GM12873 (cell line): ENCODE measurements around the gene OPRD1.

Source experiments
- CTCF ChIP-seq: IDR thresholded peaks from 2 replicates; pipeline ENCODE4 v1.5.1; 2012; ENCODE audit warnings: low read depth, mild to moderate bottlenecking, moderate library complexity, low read length, control low read depth; ENCODE audit not compliant: insufficient read depth; ENCODE audit errors: missing control alignments

Gene OPRD1

GRCh38 chr1:28899267-28899666, 87.3 kb downstream of the OPRD1 start:
- TF ChIP-seq CTCF: no peak

- no peak for TF ChIP-seq CTCF
Measured at GRCh38 chr1:28900562-28900961, 88.6 kb downstream of the OPRD1 start.

- no peak for TF ChIP-seq CTCF
Measured at GRCh38 chr1:28902738-28903137, 90.8 kb downstream of the OPRD1 start.

- no peak for TF ChIP-seq CTCF
Measured at GRCh38 chr1:28905921-28906666, 94.1 kb downstream of the OPRD1 start.

GRCh38 chr1:28909198-28909597, 97.2 kb downstream of the OPRD1 start:
- no peak for TF ChIP-seq CTCF

GRCh38 chr1:28910379-28911115, 98.6 kb downstream of the OPRD1 start:
- TF ChIP-seq CTCF: no peak

GRCh38 chr1:28913786-28914227, 101.8 kb downstream of the OPRD1 start:
- TF ChIP-seq CTCF: no peak
